BLaER1 treated with 17β-estradiol and CSF1 and Interleukin-3, amounts not matched to agents 10 nM and 100 nM (cell line): ENCODE data around the gene SPIB.
A peak's percentile ranks its signal among the peaks of the same experiment; 100 is the strongest.
"Not testable (repeated sequence)": the region's sequence is repeated elsewhere in the genome, so short reads cannot be mapped to it uniquely, and the experiment has no call there.

ENCODE experiments used
- H3K27ac ChIP-seq, 11 experiments: shearing (Covaris generic); formaldehyde crosslinking; 2 replicates each; pipeline ENCODE4 v1.8.1; 2022
- H3K27me3 ChIP-seq, 11 experiments: shearing (Covaris generic); formaldehyde crosslinking; 2 replicates each; pipeline ENCODE4 v1.8.1; 2022
- H3K36me3 ChIP-seq, 11 experiments: shearing (Covaris generic); formaldehyde crosslinking; 2 replicates each; pipeline ENCODE4 v1.8.1; 2022
- H3K4me1 ChIP-seq, 10 experiments: shearing (Covaris generic); formaldehyde crosslinking; 2 replicates each; pipeline ENCODE4 v1.8.1; 2022
- H3K4me2 ChIP-seq, 11 experiments: shearing (Covaris generic); formaldehyde crosslinking; 2 replicates each; pipeline ENCODE4 v1.8.1; 2022
- H3K4me3 ChIP-seq, 10 experiments: shearing (Covaris generic); formaldehyde crosslinking; 2 replicates each; pipeline ENCODE4 v1.8.1; 2022
- H3K9ac ChIP-seq, 11 experiments: shearing (Covaris generic); formaldehyde crosslinking; 2 replicates each; pipeline ENCODE4 v1.8.1; 2022
- H3K9me3 ChIP-seq, 11 experiments: shearing (Covaris generic); formaldehyde crosslinking; replicated peaks in 1 of 11; 2 replicates each; pipeline ENCODE4 v1.8.1; 2022
- H4K20me1 ChIP-seq, 11 experiments: shearing (Covaris generic); formaldehyde crosslinking; 2 replicates each; pipeline ENCODE4 v1.8.1; 2022
- Cebpa-rat ChIP-seq, 11 experiments: shearing (Covaris generic); IDR thresholded peaks; 2 replicates each; pipeline ENCODE4 v1.8.1; 2022

SPIB gene

DNA sequence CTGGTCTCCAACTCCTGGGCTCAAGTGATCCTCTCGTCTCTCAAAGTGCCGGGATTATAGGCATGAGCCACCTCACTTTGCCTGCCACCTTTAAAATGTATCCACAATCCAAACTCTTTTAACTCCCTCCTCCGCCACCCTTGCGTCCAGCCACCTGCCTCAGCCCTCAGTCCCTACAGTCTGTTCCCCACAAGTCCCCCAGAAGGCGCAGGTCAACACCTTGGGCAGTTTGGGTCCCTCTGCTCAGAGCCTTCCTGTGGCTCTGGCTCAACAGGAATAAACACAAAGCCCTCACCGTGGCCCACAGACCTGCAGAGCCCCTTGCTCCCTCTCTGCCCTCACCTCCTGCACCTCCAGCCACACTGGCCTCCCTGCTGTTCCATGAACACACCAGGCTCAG, 50.1 kb downstream of the SPIB start:
- H3K4me1 ChIP-seq = peaks cover 0 to 19% (median 0%) of the 10 kb centered on the region in 10 experiments; a peak in 6 of 20 replicates
- TF ChIP-seq Cebpa-rat (IDR thresholded peaks at IDR 0.05) = no peak
- no peak overlapping the region for H3K4me2 ChIP-seq
- no peak overlapping the region for H3K4me3 ChIP-seq
- no peaks in the 10 kb centered on the region for H3K9me3 ChIP-seq
- no peak overlapping the region for H3K9ac ChIP-seq
- H3K27me3 ChIP-seq = no peaks in the 10 kb centered on the region
- H4K20me1 ChIP-seq = no peaks in the 10 kb centered on the region
- no peaks in the 10 kb centered on the region for H3K36me3 ChIP-seq
- no peak overlapping the region for H3K27ac ChIP-seq

DNA sequence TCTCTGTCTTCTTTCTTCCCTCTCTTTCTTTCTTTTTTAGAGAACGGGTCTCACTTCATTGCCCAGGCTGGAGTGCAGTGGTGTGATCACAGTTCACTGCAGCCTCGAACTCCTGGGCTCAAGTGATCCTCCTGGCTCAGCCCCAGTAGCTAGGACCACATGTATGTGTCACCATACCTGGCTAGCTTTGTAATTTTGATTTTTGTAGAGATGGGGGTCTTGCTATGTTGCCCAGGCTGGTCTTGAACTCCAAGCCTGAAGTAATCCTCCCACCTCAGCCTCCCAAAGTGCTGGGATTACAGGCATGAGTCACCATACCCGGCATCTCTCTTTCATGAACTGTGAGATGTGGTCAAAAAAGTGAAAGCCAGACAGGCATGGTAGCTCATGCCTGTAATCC, 54.6 kb downstream of the SPIB start:
- H3K27ac ChIP-seq, H4K20me1 ChIP-seq, H3K4me2 ChIP-seq, H3K4me3 ChIP-seq, H3K9ac ChIP-seq, H3K4me1 ChIP-seq, H3K9me3 ChIP-seq, H3K36me3 ChIP-seq: not testable (repeated sequence)
- peaks cover 25 to 38% (median 34%) of the 10 kb centered on the region in 11 experiments for H3K27me3 ChIP-seq

DNA sequence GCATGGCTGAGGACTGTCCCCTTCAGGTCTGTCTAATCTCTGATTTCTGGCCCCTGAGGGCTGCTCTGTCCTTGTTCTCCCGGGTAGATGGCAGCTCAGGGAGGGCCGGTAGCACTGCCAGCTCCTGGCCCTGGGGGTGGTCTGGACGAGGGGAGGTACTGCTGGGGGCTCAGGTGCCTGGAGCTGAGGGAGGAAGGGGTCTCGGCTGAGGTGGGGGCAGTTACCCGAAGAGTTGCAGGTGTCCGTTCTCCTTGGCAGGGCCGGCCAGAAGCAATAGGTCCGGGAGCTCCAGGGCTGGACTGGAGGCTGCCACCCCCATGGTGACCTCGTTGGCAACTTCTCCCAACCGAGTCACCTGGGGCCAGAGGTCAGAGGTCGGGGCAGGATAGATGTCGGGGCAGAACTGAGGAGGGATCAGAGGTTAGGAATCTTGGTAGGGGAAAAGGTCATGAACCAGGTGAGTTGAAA, 56.4 kb downstream of the SPIB start:
- Histone ChIP-seq H4K20me1 (no peaks in the 10 kb centered on the region; a peak in 2 of 22 replicates), H3K27ac (no peak overlapping the region), H3K36me3 (no peaks in the 10 kb centered on the region), H3K4me1 (peaks cover 0 to 17% (median 10%) of the 10 kb centered on the region in 10 experiments; a peak in 13 of 20 replicates), H3K4me3 (no peak overlapping the region), H3K27me3 (peaks cover 25 to 41% (median 36%) of the 10 kb centered on the region in 11 experiments), H3K9ac (no peak overlapping the region), H3K9me3 (no peaks in the 10 kb centered on the region), H3K4me2 (no peak overlapping the region)
- TF ChIP-seq Cebpa-rat (IDR thresholded peaks at IDR 0.05) = no peak

DNA sequence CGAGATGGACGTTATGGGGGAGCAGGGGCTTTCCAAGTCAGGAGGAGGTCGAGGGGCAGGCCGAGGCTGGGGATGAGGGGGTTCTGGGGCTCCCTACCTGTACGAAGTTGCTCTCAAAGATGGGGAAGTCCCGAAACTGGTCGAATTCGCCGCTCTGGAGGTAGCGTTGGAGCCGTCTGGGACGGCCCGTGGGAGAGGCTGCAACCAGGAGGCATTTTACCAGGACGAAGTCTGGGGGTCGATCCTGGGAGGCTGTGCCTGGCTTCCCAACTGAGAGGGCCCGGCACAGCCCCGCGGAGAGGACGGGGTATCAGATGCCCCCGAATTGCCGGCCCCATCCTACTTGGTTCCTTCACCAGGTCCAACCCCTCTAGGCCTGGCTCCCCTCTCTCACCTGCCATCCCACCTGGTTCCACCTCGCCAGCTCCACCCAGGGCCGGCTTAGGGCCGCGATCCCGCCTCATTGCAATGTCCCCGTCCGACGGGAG, 57.0 kb downstream of the SPIB start:
- Histone ChIP-seq H3K4me3 (no peak overlapping the region), H3K27ac (no peak overlapping the region)
- no peak for TF ChIP-seq Cebpa-rat (IDR thresholded peaks at IDR 0.05)

DNA sequence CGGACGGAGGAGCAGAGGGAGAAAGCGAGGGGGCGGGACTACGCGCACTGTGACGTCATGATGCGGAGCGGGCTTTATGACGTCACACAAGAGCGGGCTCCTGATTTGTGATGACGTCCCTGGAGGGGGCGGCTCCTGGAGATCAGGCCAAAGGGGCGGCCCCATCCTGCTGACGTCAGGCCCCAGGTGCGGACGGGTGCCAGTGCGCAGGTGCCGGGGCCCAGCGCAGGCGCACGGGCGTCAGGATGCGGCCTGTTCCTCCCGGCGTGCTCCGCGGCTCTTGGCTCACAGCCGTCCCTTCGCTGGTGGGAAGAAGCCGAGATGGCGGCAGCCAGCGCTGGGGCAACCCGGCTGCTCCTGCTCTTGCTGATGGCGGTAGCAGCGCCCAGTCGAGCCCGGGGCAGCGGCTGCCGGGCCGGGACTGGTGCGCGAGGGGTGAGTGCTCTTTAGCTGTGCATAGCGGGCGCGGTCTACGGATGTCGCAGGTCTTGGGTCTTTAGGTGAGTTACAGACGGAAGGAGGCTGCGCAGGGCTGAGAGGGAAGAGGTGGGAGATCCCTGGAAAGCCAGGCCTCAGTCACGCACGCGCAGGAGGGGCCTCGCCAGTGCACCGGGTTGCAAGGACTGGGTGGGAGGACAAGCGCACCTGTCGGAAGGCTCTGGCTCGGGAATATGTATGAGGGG, 57.6 kb downstream of the SPIB start, which contains the start of the genes EMC10 and GARIN5A:
Gene EMC10 (plus strand): TSS at position 284 of the 683 bp plus-strand sequence. CDS start 38 bp downstream, at position 322.
Gene GARIN5A (minus strand): TSS at position 625 of the 683 bp plus-strand sequence. CDS start 460 bp downstream, at position 165.
- Histone ChIP-seq H3K27me3 (peaks cover 25 to 41% (median 36%) of the 10 kb centered on the region in 11 experiments), H4K20me1 (no peaks in the 10 kb centered on the region; a peak in 2 of 22 replicates), H3K4me2 (peak within 1 kb of the TSS in 7 of 11 experiments; percentile 16 to 52 (median 29); a peak in 10 of 22 replicates), H3K27ac (no peak within 1 kb of the TSS), H3K36me3 (no peaks in the 10 kb centered on the region), H3K9me3 (no peaks in the 10 kb centered on the region), H3K4me1 (peaks cover 0 to 27% (median 18%) of the 10 kb centered on the region in 10 experiments; a peak in 15 of 20 replicates), H3K4me3 (peak within 1 kb of the TSS in 4 of 10 experiments; percentile 14 to 47 (median 20); a peak in 4 of 20 replicates), H3K9ac (no peak within 1 kb of the TSS; a peak in 1 of 22 replicates)
- no peak for TF ChIP-seq Cebpa-rat (IDR thresholded peaks at IDR 0.05)

More for the DNA sequence above, 57.0 kb downstream of the SPIB start:
- no peak overlapping the region for H3K9ac ChIP-seq
- no peaks in the 10 kb centered on the region for H3K36me3 ChIP-seq
- H3K27me3 ChIP-seq = peaks cover 25 to 41% (median 36%) of the 10 kb centered on the region in 11 experiments
- H3K4me1 ChIP-seq = peaks cover 0 to 21% (median 12%) of the 10 kb centered on the region in 10 experiments; a peak in 14 of 20 replicates
- H3K9me3 ChIP-seq = no peaks in the 10 kb centered on the region
- peak overlapping the region in 1 of 11 experiments; percentile 18; a peak in 1 of 22 replicates for H3K4me2 ChIP-seq
- no peaks in the 10 kb centered on the region; a peak in 2 of 22 replicates for H4K20me1 ChIP-seq

DNA sequence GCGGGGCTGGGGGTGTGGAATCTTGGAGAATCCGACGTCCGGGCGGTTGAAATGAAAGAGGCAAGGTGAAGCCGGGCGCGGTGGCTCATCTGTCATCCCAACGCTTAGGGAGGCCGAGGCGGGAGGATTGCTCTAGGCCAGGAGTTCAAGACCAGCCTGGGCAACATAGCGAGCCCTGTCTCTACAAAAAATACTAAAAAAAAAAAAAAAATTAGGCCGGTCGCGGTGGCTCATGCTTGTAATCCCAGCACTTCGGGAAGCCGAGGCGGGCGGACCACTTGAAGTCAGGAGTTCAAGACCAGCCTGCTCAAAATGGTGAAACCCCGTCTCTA, 58.1 kb downstream of the SPIB start:
- no peak overlapping the region for H3K9ac ChIP-seq
- H3K4me1 ChIP-seq = peaks cover 0 to 32% (median 22%) of the 10 kb centered on the region in 10 experiments; a peak in 15 of 20 replicates
- H3K9me3 ChIP-seq = no peaks in the 10 kb centered on the region
- peak overlapping the region in 7 of 11 experiments; percentile 16 to 52 (median 29); a peak in 8 of 22 replicates for H3K4me2 ChIP-seq
- peaks cover 25 to 41% (median 36%) of the 10 kb centered on the region in 11 experiments for H3K27me3 ChIP-seq
- no peak overlapping the region for H3K27ac ChIP-seq
- peak overlapping the region in 4 of 10 experiments; percentile 14 to 47 (median 20); a peak in 3 of 20 replicates for H3K4me3 ChIP-seq
- H3K36me3 ChIP-seq = no peaks in the 10 kb centered on the region
- no peaks in the 10 kb centered on the region; a peak in 2 of 22 replicates for H4K20me1 ChIP-seq
- TF ChIP-seq Cebpa-rat (IDR thresholded peaks at IDR 0.05) = no peak

DNA sequence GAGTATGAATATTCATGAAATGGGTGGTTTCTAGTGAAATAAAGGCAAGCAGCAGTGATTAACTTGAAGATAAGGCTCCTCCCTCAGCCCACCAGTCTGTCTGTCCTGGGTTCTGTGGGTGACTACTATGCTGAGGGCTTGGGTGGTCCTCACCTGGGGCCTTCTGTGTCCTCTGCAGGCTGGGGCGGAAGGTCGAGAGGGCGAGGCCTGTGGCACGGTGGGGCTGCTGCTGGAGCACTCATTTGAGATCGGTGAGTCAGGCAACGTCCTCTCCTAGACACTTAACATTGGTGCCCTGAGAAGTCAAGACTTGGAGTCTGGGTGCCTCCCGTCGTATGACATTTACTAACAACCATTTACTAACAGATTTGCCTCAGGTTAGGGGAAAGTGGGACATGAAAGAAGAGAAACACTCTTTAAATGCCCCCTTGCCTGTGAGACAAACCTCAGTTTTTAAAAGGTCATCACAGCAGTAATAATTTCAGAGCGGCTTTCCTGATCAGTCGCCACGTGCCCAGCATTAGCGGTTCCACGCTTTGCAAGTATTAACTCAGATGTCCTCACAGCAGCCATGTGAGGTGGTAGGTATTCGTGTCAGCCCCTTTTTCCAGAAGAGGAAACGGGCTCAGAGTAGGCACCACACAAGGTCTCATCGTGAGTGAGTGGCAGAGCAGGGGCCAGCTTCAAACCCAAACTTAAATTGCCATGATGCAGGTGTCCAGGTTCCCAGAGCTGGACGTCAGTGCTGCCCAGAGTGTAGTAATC, 59.2 kb downstream of the SPIB start:
- Histone ChIP-seq H3K4me2 (no peak overlapping the region), H3K4me3 (no peak overlapping the region), H3K4me1 (peaks cover 0 to 32% (median 22%) of the 10 kb centered on the region in 10 experiments; a peak in 15 of 20 replicates), H4K20me1 (no peaks in the 10 kb centered on the region; a peak in 2 of 22 replicates), H3K36me3 (no peaks in the 10 kb centered on the region), H3K9me3 (no peaks in the 10 kb centered on the region), H3K9ac (no peak overlapping the region), H3K27me3 (peaks cover 25 to 41% (median 36%) of the 10 kb centered on the region in 11 experiments), H3K27ac (no peak overlapping the region)
- TF ChIP-seq Cebpa-rat (IDR thresholded peaks at IDR 0.05) = no peak

DNA sequence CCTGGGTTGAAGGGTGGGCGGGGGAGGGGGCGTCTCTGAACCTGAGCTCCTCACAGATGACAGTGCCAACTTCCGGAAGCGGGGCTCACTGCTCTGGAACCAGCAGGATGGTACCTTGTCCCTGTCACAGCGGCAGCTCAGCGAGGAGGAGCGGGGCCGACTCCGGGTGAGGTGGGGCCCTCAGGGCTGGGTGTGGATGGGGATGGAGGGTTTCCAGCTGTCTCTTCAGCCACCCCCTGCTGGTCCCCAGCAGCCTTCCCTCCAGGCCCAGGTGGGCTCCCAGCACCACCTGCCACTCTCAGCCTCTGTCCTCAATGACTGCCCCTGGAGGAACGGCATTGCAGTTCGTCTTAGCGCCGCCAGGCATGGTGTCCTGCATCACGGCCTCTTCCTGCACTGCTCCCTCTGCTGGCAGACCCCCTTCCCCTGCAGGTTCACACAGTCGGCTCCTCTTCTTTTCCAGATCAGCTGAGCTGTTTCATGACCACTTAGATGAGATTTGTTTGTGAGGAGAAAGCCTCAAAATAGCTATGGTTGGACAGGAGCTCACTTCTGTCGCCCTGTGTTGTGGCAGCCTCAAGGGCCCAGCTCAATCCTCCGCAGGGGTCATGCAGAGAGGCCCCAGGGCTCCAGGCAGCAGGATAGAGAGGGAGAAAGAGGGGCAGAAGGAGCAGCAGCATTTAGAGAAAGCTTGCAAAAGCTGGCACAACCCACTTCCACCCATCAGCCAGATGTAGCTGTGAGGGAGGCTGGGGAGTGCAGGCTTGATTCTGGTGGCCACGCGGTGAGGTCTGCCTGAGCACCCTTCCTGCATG, 60.4 kb downstream of the SPIB start:
- Histone ChIP-seq H3K27me3 (peaks cover 25 to 41% (median 36%) of the 10 kb centered on the region in 11 experiments), H3K27ac (peak overlapping the region in 1 of 11 experiments; percentile 42; a peak in 1 of 22 replicates), H3K4me1 (peaks cover 0 to 33% (median 21%) of the 10 kb centered on the region in 10 experiments; a peak in 15 of 20 replicates), H3K9ac (peak overlapping the region in 3 of 11 experiments; percentile 23 to 37 (median 35); a peak in 2 of 22 replicates), H4K20me1 (no peaks in the 10 kb centered on the region; a peak in 2 of 22 replicates), H3K9me3 (no peaks in the 10 kb centered on the region), H3K4me2 (peak overlapping the region in 8 of 11 experiments; percentile 1 to 35 (median 28); a peak in 6 of 22 replicates), H3K36me3 (no peaks in the 10 kb centered on the region), H3K4me3 (no peak overlapping the region)
- no peak for TF ChIP-seq Cebpa-rat (IDR thresholded peaks at IDR 0.05)
